ENCODE measurements around the gene HMCN2. TPM values are rescaled to one million over a fixed set of nuclear protein-coding genes. Genes with fewer than 3 reads are reported as not detected.

HMCN2 gene, protein sequence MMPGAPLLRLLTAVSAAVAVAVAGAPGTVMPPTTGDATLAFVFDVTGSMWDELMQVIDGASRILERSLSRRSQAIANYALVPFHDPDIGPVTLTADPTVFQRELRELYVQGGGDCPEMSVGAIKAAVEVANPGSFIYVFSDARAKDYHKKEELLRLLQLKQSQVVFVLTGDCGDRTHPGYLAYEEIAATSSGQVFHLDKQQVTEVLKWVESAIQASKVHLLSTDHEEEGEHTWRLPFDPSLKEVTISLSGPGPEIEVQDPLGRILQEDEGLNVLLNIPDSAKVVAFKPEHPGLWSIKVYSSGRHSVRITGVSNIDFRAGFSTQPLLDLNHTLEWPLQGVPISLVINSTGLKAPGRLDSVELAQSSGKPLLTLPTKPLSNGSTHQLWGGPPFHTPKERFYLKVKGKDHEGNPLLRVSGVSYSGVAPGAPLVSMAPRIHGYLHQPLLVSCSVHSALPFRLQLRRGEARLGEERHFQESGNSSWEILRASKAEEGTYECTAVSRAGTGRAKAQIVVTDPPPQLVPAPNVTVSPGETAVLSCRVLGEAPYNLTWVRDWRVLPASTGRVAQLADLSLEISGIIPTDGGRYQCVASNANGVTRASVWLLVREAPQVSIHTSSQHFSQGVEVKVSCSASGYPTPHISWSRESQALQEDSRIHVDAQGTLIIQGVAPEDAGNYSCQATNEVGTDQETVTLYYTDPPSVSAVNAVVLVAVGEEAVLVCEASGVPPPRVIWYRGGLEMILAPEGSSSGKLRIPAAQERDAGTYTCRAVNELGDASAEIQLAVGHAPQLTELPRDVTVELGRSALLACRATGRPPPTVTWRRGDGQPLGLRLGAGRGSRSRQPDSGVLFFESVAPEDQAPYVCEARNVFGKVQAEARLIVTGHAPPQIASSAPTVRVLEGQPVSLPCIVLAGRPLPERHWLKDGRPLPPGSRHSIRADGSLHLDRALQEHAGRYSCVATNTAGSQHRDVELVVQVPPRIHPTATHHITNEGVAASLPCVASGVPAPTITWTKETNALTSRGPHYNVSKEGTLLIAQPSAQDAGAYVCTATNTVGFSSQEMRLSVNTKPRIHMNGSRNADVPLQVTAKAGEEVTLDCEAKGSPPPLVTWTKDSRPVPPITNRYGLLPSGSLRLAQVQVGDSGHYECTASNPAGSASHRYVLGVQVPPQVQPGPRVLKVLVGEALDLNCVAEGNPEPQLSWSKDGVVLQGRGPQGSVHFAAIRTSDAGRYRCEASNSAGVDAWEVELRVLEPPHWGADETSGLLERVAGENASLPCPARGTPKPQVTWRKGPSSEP (N-terminal part only)
- under 0.01 and 0.28 TPM in 2 replicates for total RNA-seq

GRCh38 chr9:130265431-130266235 is at the start of gene HMCN2:
Gene HMCN2, plus strand, starts transcription at chr9:130265760. Its CDS starts 119 bp downstream, at chr9:130265879.

GRCh38 chr9:130444565-130445221 is 179.1 kb downstream of the HMCN2 start, which contains the start of gene ASS1:
Gene ASS1, plus strand, starts transcription at chr9:130444961. Its CDS starts 7,268 bp downstream, at chr9:130452229.

Other genes with a start within 250 kb of the HMCN2 start
- gene FNBP1, start 222.6 kb upstream of the HMCN2 start, total RNA-seq, result 27.1 and 35.1 TPM in 2 replicates
- 19.7 and 39.2 TPM in 2 replicates for gene GPR107, start 211.9 kb upstream of the HMCN2 start, total RNA-seq
- 26.4 and 33.8 TPM in 2 replicates for gene NCS1, start 93.4 kb upstream of the HMCN2 start, total RNA-seq
- gene ASS1, start 179.2 kb downstream of the HMCN2 start, total RNA-seq, result 4.2 and 21.1 TPM in 2 replicates